ENCODE data around the gene CHAF1B.
"Not testable (repeated sequence)": the region's sequence is repeated elsewhere in the genome, so short reads cannot be mapped to it uniquely, and the experiment has no call there.

GRCh38 chr21:36399736-36400135 is 14.5 kb downstream of the CHAF1B start:
- TF ChIP-seq POLR2A, CTCF, POLR2AphosphoS5 (IDR thresholded peaks at IDR 0.05): not testable (repeated sequence)
